ENCODE data around the gene HOXA10.

HOXA10 gene

GRCh38 chr7:27179503-27180430 is 5.6 kb upstream of the HOXA10 start:
- DNase-seq (ENCODE audit: low read depth in 2 of 2): peak in 1 of 2 donors; percentile 58

GRCh38 chr7:27179030-27179429 is 4.9 kb upstream of the HOXA10 start:
- DNase-seq (ENCODE audit: low read depth in 2 of 2): no peak

DNA sequence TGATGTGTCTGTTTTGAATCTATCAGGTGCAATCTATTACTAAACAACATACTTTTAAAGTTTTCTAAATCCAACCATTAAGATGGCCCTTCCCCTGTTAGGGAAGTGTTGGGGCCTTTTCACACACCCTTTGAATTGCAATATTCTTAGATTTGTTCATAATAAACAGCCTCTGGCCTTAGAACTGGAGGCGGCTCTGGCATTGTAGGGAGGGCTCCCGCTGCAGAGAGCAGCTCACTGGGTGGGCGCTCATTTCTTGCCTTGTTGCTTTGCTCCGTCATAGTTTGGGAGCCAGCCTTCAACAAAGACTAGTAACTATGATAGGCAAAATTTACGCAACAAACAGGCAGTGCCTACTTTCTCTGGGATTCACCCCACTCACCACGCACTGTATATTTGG is 4.2 kb upstream of the HOXA10 start:
- no peak for DNase-seq (ENCODE audit: low read depth in 2 of 2)

DNA sequence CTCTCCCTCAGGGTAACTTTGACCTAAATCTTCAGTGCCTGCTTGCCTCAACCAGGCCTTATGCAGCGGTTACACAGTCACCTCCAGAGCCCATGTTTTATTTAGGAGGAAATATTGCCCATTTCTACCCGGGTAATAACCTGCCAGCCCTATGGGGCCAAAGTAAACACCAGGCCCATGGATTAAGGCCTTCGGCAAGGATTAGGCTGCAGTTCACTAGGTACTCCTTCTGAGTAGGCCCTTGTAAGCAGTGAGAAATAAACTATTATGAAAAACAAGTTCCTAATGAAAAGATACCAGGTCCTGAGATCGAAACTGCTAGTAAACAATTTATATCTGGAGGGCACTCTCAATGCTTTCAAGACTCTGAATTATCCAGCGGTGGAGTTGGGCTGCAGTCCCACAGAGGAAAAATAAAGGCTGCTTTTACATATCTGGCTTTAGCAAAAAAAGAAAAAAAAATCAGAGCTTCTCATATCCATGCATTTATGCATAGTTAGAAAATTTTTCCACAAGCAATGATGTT is 3.7 kb upstream of the HOXA10 start:
- DNase-seq (ENCODE audit: low read depth in 2 of 2): no peak

DNA sequence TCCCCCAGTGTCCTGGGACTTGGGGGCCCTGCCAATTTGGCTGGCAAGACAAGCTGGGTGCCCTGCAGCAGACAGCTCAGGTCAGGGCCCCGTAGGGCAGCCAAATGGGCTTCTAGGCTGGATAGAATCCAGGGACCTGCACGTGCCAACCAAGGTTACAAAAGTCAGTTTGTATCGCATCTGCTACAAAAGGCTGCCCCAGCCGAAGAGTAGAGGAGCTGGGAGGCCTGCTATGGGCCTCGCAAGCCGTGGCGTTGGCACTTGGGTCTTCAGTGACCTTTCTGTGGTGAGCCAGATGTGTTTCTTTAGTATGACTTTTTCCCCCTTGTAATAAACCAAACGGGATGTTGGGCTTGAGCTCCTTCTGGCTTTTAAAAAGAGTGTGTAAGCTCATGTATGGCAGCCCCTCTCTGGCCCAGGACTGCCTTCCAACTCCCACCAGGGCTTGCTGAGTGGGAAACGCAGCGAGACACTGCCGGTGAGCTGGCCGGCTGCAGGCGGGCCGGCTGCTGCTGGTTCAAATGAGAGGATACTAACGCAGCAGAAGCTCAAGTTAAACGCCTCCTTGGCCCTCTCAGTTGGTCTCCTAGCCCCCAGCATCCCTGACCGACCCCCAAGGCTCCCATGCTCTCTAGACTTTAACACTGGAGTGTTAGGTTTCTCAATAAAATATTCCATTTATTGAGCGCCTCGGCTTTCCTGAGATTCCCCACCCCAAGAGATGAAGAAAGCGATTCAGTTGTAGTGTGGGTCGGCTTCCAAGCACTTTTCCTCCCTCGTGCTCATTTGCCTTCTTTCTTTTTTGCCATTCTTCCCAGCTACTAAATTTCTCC is 3.1 kb upstream of the HOXA10 start:
- no peak for DNase-seq (ENCODE audit: low read depth in 2 of 2)

DNA sequence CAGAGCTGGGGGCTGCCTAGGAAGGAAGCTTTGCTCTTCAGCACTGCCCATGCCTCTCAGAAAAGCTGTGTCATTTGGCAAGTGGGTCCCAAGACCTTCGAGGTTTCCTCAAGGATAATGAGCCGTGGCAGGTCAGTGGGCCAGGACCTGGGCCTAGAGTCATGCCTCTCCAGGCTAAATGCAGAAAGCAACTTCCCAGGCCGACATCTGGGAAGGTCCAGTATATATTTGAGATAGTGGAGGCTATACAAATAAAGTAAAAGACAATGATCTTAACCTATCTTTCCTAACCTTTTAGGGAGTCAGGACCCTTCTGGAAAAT is 2.4 kb upstream of the HOXA10 start:
- DNase-seq (ENCODE audit: low read depth in 2 of 2): no peak

DNA sequence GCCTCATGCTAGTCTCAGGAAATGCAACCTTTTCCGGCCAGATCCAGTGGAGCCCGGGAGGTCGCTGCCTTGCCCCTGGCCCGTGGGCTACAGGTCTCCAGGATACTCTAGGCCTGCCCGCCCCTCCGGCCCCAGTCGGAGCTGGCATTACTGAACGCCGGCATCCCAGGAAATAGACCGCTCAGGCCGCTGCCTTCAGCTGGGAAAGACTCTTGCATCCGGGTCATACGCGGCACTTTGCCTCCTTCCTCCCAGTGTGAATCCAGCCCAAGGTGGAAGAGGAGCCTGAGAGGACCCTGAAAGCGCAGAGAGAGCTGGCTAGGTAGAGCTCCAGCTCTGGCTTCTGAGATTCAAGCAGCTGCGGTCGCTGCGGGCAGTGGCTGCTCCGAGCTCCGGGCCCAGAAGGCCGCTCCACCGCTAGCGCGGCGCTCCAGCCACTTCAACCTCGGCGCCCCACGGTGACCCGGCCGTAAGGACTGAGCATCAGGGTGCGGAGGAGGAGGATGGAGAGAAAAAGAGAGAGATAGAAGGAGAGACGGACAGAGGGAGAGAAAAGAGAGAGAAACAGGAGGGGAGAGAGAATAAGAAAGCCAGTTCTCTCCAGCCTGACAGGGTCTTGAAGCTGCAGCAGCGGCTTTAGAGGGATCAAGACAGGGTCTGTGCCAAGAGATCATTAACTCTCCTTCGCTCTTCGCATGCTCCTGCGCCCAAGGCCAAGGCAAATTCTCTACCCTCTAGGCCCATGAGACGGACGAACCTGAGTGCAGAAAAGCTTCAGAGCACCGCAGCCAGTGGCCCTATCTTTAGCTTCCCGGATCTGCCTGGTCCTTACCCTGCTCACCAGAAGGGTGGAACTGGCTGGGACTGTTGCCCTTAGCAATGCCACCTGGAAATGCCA is 1.8 kb upstream of the HOXA10 start:
- no peak for DNase-seq (ENCODE audit: low read depth in 2 of 2)

GRCh38 chr7:27174874-27175625 is 930 bp upstream of the HOXA10 start:
- no peak for DNase-seq (ENCODE audit: low read depth in 2 of 2)

- DNase-seq (ENCODE audit: low read depth in 2 of 2): no peak
Measured at GRCh38 chr7:27173511-27173955, 587 bp downstream of the HOXA10 start.

- no peak for DNase-seq (ENCODE audit: low read depth in 2 of 2)
Measured at GRCh38 chr7:27172823-27173510, 1.2 kb downstream of the HOXA10 start.

DNA sequence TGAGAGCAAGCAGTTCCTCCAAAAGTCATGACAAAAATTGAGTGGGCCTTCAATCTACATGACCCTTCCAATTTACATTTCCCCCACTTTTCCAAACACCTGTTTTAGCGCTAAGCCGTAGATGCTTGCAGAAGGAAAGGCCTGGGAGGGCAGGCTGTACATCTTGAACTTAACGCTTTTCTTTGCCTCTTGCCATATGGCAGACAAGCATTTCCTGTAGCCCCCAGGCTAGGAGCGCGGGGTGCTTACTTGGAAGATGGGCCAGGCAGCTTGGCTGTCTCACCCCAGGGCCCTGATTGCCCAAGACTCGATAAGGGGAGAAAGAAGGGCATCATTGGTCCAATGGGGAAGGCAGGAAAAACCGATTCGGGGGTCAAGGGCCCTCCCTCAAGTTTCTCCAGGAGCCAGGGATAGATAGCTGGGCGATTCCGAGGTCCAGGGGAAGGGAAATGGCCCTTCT is 1.8 kb downstream of the HOXA10 start:
- DNase-seq (ENCODE audit: low read depth in 2 of 2): no peak

- no peak for DNase-seq (ENCODE audit: low read depth in 2 of 2)
Measured at GRCh38 chr7:27171637-27172314, 2.3 kb downstream of the HOXA10 start.

GRCh38 chr7:27171325-27171636 is 2.8 kb downstream of the HOXA10 start:
- DNase-seq (ENCODE audit: low read depth in 2 of 2): no peak

DNA sequence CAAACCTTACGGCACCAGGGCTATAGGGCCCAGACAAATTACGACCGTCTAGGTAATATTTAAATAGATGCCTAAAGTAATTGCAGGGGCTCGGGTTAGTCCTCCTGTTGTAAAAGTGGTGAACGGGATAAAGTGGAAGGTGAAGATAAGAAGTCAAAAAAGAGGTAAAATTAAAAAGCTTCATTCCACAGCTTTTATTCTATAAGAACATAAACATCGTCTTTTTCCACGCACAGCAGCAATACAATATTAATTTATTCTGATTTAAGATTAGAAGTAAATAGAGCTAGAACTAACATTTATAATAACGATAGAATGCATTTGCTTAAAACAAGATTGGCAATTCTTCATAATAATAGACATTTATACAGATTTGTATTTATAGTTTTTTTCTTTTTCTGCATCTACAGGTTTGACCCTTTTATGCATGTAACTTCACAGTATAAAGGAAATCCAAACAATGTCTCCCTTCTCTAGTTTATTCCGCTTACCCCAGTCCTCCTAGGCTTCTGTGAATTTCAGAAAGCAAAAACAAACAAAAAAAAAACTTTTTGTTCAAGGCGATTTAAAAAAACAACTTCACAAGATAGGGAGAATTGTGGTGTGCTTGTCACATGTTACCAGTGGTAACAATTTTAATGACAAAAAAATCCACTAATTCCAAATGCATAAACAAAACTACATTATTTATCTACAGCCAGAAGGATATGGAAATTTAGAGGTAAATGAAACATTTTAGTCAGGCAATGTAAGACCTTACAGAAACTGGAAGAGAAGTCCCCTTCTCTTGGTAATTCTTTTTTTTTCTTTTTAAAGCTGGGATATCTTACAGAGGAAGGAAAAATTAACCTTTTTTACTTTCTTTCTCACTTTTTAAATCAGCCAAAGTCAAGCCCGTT is 3.4 kb downstream of the HOXA10 start:
- no peak for DNase-seq (ENCODE audit: low read depth in 2 of 2)

DNA sequence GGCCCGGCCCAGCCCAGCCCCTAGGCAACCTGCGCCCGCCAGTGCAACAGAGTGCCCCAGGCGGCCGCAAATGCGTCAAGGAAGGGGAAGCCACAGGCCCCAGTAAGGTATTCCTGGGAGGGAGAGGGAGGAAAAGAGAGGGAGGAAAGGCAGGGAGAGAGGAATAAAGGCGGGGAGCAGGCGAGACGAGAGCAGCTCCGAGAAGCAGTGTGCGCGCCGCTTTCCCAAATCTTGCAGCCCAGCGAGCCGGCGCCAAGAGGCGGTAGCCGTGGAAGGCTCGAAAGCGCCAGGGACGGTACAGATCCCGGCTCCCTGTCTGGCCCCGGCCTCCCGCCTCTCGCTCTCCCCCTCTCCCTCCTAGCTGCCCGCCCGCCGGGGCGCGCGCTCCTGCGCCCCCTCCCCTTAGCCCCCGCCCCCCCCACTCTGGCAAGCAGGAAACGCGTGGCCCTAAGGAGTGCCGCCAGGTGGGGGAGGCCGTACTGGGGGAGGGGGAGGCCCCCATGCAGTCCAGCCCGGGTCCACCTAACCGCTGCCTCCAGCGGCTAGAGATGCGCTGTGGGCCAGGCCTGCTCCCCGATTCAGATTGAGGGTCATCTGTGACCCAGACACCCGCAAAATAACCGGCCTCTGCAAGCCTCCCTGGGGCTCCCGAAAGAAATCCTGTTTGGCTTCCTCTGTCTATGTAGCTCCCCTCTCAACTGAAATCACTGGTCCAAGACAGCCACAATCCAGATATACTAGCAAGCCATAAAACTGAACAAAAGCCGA is 4.3 kb downstream of the HOXA10 start:
- no peak for DNase-seq (ENCODE audit: low read depth in 2 of 2)

GRCh38 chr7:27168265-27168947 is 5.7 kb downstream of the HOXA10 start:
- no peak for DNase-seq (ENCODE audit: low read depth in 2 of 2)

DNA sequence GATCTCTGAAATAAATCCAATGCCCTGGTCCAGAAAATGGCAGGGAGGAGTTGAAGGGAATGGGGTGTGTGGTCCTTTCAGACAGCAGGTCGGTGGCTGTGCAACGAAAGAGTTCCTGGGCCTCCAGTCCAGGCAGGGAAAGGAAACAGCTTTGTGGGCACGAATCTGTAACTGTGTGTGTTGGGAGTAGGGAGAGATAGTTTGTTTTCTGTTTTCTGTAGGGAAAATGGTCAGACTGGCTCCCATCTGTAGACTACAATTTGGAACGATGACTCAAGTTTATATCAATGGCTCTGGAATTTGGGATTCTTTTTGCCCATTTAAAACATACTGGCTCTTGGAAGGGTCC is 6.2 kb downstream of the HOXA10 start:
- no peak for DNase-seq (ENCODE audit: low read depth in 2 of 2)
